ENCODE measurements around the gene NSD1. TPM values are rescaled to one million over a fixed set of nuclear protein-coding genes. Genes with fewer than 3 reads are reported as not detected.
A peak's percentile ranks its signal among the peaks of the same experiment; 100 is the strongest.

Gene NSD1
- total and polyA plus RNA-seq, 9 of the 15 experiments (the other 6 are each of a cell fraction or from before 2014, with no cell fraction given): 3.8 to 51.0 (median 24.7) TPM

GRCh38 chr5:177311723-177312648, 178.4 kb downstream of the NSD1 start, which contains the start of gene MXD3 (continued):
- no peak for TF ChIP-seq ZNF318 (IDR thresholded peaks at IDR 0.05; ENCODE audit: borderline replicate concordance in 1 of 2, low read depth in 1 of 2)
- no peak for TF ChIP-seq ZC3H11A (IDR thresholded peaks at IDR 0.05; ENCODE audit: low read depth, low read length)
- no peak for TF ChIP-seq ZNF165 (CRISPR knock-in tag; IDR thresholded peaks at IDR 0.05; ENCODE audit: borderline replicate concordance)
- peak; percentile 77 for TF ChIP-seq E2F8 (IDR thresholded peaks at IDR 0.05; ENCODE audit: low read depth, partially characterized antibody)
- TF ChIP-seq BCL6 (CRISPR knock-in tag; IDR thresholded peaks at IDR 0.05): no peak
- TF ChIP-seq ZNF232 (CRISPR knock-in tag; IDR thresholded peaks at IDR 0.05): no peak
- no peak for TF ChIP-seq ZNF551 (CRISPR knock-in tag; IDR thresholded peaks at IDR 0.05)
- peak; percentile 35 for TF ChIP-seq PHF20 (IDR thresholded peaks at IDR 0.05; ENCODE audit: partially characterized antibody)
- TF ChIP-seq MEIS2 (IDR thresholded peaks at IDR 0.05; ENCODE audit: partially characterized antibody): peak; percentile 72
- peak; percentile 73 for TF ChIP-seq SUPT5H (IDR thresholded peaks at IDR 0.05)
- TF ChIP-seq BMI1 (IDR thresholded peaks at IDR 0.05; ENCODE audit: low read length): no peak
- TF ChIP-seq ZKSCAN8 (CRISPR knock-in tag; IDR thresholded peaks at IDR 0.05): no peak
- no peak for TF ChIP-seq HMGXB4 (CRISPR knock-in tag; IDR thresholded peaks at IDR 0.05)
- no peak for TF ChIP-seq RFX7 (CRISPR knock-in tag; IDR thresholded peaks at IDR 0.05)
- TF ChIP-seq ZNF41 (CRISPR knock-in tag; conservative IDR thresholded peaks at IDR 0.05): no peak
- no peak for TF ChIP-seq C11orf30 (IDR thresholded peaks at IDR 0.05; ENCODE audit: low read depth)

Measured in K562 (cell line).